Measurements from ENCODE around the gene TRIM26.
"Not testable (repeated sequence)": the region's sequence is repeated elsewhere in the genome, so short reads cannot be mapped to it uniquely, and the experiment has no call there.

The TRIM26 gene

GRCh38 chr6:30212865-30213666, at the start of gene TRIM26:
TRIM26 (minus strand) TSS chr6:30213406; CDS start chr6:30199103, 14,303 bp downstream.
- DNase-seq (ENCODE audit: low read depth): peak; percentile 95

- no peak for DNase-seq (ENCODE audit: low read depth)
These were observed 46.9 kb upstream of the TRIM26 start for GRCh38 chr6:30260036-30260504.

GRCh38 chr6:30259140-30260035, 46.2 kb upstream of the TRIM26 start:
- peak; percentile 38 for DNase-seq (ENCODE audit: low read depth)

GRCh38 chr6:30258204-30258603, 45.0 kb upstream of the TRIM26 start:
- DNase-seq (ENCODE audit: low read depth): no peak

- DNase-seq (ENCODE audit: low read depth): not testable (repeated sequence)
These were observed 39.2 kb upstream of the TRIM26 start for GRCh38 chr6:30252417-30252816.

- DNase-seq (ENCODE audit: low read depth): no peak
These were observed 31.4 kb upstream of the TRIM26 start for GRCh38 chr6:30244560-30244959.

DNA sequence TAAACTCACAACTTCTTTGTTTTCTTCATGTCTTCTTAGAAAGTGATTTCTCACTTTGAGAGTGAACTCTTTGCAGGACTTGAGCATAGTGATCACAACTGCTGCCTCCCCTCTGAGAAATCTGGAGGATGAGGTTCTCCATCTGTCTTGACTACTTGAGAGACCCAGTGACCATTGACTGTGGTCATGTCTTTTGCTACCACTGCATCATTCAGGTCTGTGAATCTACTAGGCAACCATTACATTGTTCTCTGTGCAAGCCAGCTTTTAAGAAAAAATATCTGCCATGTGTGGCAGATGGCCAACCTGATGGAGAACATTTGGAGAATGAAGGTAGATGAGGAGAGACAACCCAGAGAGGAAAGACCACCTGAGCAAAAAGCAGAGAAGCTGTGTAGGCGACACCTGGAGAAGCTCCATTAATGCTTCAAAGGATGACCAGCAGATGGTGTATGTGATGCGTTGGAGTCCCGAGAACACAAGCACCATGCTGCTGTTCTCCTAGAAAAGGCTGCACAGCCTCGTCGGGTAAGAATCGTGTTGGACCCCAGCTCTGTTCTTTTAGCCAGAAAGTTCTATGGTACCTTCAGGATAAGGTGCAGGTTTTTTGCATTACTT, 25.1 kb upstream of the TRIM26 start:
- DNase-seq (ENCODE audit: low read depth): peak; percentile 15

DNA sequence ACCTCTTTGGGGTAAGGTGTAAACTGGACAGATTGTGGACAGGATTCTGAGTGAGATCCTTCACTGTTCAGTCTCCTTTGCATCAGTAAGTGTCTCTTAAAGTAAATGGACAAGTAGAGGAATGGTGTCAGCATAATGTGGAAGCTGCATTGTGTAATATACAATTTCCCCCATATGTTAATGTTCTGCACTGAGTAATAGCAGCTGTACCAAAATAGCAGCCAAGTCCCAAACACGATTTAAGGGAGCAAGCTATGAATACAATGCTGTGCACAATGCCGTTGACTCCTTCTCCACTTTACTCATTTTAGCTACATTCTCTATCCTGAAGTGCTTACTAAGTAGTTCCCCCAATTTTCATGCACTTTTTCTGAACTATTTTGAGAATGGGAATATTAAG, 21.1 kb upstream of the TRIM26 start:
- no peak for DNase-seq (ENCODE audit: low read depth)

GRCh38 chr6:30231067-30231466, 17.9 kb upstream of the TRIM26 start:
- no peak for DNase-seq (ENCODE audit: low read depth)

DNA sequence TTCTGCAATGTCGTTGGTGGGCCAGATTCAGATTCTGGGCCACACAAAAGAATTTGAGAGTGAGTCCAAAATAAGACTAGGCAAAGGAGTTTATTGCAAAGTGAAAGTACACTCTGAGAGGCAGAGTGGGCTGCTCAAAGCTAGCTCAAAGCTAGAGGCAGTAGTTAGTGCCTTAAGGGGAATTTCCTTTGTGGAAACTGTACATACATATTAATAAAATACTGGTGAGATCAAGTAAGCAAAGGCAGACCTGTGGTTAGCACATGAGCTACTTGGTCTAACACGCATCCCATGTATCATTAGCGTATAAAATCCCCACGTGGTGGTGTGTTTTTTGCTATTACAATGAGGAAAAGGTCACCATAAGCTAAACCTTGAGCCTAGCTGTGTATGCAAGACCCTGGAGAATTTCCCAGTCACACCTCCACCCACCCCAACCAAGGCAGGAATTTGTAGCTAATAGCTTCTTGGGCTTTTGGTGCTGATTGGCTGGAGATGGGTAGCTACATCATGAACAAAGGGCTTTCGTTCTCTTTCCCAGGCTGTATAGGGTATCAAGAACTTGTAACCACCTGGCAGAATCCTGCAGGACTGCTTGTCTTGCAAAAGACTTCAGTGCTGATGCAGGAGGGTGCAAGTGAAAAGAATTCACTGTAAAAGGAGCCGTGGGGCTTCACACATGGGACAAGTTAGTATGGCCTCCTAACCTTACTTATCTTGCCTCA, 14.7 kb upstream of the TRIM26 start:
- no peak for DNase-seq (ENCODE audit: low read depth)

GRCh38 chr6:30227242-30227722, 14.1 kb upstream of the TRIM26 start:
- no peak for DNase-seq (ENCODE audit: low read depth)

- no peak for DNase-seq (ENCODE audit: low read depth)
These were observed 10.1 kb upstream of the TRIM26 start for GRCh38 chr6:30223339-30223738.

DNA sequence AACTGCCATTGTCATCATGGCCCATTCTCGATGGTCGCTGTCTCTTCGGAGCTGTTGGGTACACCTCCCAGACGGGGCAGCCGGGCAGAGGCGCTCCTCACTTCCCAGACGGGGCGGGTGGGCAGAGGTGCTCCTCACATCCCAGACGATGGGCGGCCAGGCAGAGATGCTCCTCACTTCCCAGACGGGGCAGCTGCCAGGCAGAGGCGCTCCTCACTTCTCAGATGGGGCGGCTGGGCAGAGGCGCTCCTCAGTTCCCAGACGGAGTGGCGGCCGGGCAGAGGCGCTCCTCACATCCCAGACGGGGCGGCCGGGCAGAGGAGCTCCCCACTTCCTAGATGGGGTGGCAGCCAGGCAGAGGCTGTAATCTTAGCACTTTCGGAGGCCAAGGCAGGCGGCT, 8.8 kb upstream of the TRIM26 start:
- not testable (repeated sequence) for DNase-seq (ENCODE audit: low read depth)

GRCh38 chr6:30221395-30221794, 8.2 kb upstream of the TRIM26 start:
- DNase-seq (ENCODE audit: low read depth): not testable (repeated sequence)

- DNase-seq (ENCODE audit: low read depth): peak; percentile 13
These were observed 6.0 kb upstream of the TRIM26 start for GRCh38 chr6:30219244-30219643.

GRCh38 chr6:30216096-30216495, 2.9 kb upstream of the TRIM26 start:
- DNase-seq (ENCODE audit: low read depth): no peak

- no peak for DNase-seq (ENCODE audit: low read depth)
These were observed 1.4 kb upstream of the TRIM26 start for GRCh38 chr6:30214657-30214982.

- peak; percentile 64 for DNase-seq (ENCODE audit: low read depth)
These were observed 901 bp upstream of the TRIM26 start for GRCh38 chr6:30213957-30214656.

DNA sequence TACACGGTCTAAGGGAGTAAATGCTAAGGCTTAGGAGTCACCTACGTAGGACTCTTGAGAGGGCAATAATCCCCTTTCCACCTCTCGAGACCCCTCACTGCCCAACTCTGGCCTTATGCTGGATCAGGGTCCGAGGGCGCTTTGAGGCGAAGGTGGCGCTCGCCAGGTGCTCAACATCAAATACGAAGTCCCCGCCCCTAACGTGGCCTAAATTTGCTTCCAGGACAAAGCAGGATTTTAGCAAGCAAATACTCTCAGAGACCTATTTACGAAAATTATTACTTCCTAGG, 406 bp upstream of the TRIM26 start:
- DNase-seq (ENCODE audit: low read depth): no peak

DNA sequence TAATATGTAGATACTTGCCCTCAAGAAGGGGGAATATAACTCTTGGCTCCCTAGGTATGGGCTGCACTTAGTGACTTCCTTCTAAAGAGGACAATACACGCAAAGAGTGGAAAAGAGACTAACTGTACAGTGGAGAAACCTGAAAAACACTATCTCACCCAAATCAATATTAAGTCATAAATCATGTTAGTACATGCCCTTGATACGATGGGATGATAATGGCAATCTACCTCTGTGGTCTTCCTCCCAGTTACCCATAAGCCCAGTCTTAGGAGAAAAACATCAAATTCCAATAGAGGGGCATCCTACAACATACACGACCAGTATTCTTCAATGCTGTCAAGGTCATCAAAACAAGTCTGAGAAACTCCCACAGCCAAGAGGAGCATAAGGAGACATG, 1.3 kb downstream of the TRIM26 start:
- no peak for DNase-seq (ENCODE audit: low read depth)

DNA sequence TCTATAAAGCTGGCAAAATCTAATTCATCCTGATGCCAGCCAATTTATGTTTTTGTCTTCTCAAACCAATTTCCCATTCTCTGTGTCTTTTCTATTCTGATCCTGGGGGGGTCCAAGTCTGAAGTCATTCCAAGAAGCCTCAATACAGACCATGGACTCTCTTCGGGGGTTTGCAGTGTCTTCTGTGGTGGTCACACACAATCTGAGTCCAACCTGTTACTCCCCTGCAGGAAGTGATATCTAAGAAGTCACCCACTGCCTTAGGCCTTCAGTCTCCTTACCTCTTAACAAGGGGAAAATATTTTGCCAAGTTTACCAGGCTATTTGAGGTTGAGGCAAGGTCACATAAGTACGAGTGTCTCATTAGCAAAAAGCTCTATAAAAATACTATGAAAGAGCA, 1.9 kb downstream of the TRIM26 start:
- no peak for DNase-seq (ENCODE audit: low read depth)

Data from stimulated activated CD8-positive, alpha-beta memory T cell treated with anti-CD3 and anti-CD28 coated beads, Interleukin-12 subunit alpha, Interleukin-12 subunit beta, amount 100 ng/mL, for 1 hour (primary cell).